Dedifferentiated amniotic fluid mesenchymal stem cell (primary cell): ENCODE data around the gene CYP1A2.
"Not testable (repeated sequence)": the region's sequence is repeated elsewhere in the genome, so short reads cannot be mapped to it uniquely, and the experiment has no call there.

Experiments used
- DNase-seq: peaks from one replicate; pipeline ENCODE4 v3.0.0-alpha.2; 2016; ENCODE audit errors: extremely low spot score

Gene CYP1A2

GRCh38 chr15:74776821-74777768, 28.4 kb downstream of the CYP1A2 start:
- no peak for DNase-seq

- DNase-seq, result no peak
These were observed 29.3 kb downstream of the CYP1A2 start for GRCh38 chr15:74777769-74778598.

- DNase-seq, result no peak
These were observed 29.9 kb downstream of the CYP1A2 start for GRCh38 chr15:74778599-74778970.

GRCh38 chr15:74779162-74779648, 30.6 kb downstream of the CYP1A2 start:
- no peak for DNase-seq

GRCh38 chr15:74780523-74781430, 32.1 kb downstream of the CYP1A2 start:
- DNase-seq, result no peak

GRCh38 chr15:74781431-74782258, 33.0 kb downstream of the CYP1A2 start, which contains the start of gene CSK:
Gene CSK (plus strand): TSS chr15:74782080. CDS start chr15:74798298, 16,218 bp downstream.
- DNase-seq, result peak; percentile 43

- no peak for DNase-seq
These were observed 33.8 kb downstream of the CYP1A2 start for GRCh38 chr15:74782259-74783071.

- no peak for DNase-seq
These were observed 34.6 kb downstream of the CYP1A2 start for GRCh38 chr15:74783072-74783807.

GRCh38 chr15:74783808-74784175, 35.1 kb downstream of the CYP1A2 start:
- no peak for DNase-seq

- DNase-seq, result no peak
These were observed 36.0 kb downstream of the CYP1A2 start for GRCh38 chr15:74784426-74785193.

- DNase-seq, result no peak
These were observed 36.8 kb downstream of the CYP1A2 start for GRCh38 chr15:74785194-74786032.

GRCh38 chr15:74786081-74786480, 37.4 kb downstream of the CYP1A2 start:
- DNase-seq, result not testable (repeated sequence)

GRCh38 chr15:74786551-74787165, 38.0 kb downstream of the CYP1A2 start:
- DNase-seq, result no peak

- peak; percentile 38 for DNase-seq
These were observed 38.8 kb downstream of the CYP1A2 start for GRCh38 chr15:74787251-74788041.

- DNase-seq, result no peak
These were observed 39.5 kb downstream of the CYP1A2 start for GRCh38 chr15:74788042-74788682.
